ENCODE results near the gene PRSS36.
A peak's percentile ranks its signal among the peaks of the same experiment; 100 is the strongest.

The PRSS36 gene

GRCh38 chr16:31186176-31186575 is 36.3 kb upstream of the PRSS36 start:
- no peak overlapping the region for H3K4ac ChIP-seq (ENCODE audit: low read depth in 1 of 2, low read length in 2 of 2)
- H3K4me1 ChIP-seq (ENCODE audit: control insufficient read depth, insufficient read depth, low read depth, low read length): peaks cover 16% of the 10 kb centered on the region
- H2AK5ac ChIP-seq (ENCODE audit: low read length, severe bottlenecking): no peak overlapping the region
- no peak overlapping the region for H3K14ac ChIP-seq (ENCODE audit: low read length in 2 of 2)
- peaks cover 58 to 87% of the 10 kb centered on the region in 2 experiments for H3K36me3 ChIP-seq (ENCODE audit: control insufficient read depth in 1 of 2, insufficient read depth in 2 of 2, low read depth in 1 of 2, low read length in 2 of 2)
- H3K18ac ChIP-seq (ENCODE audit: low read depth in 1 of 2, low read length in 2 of 2): no peak overlapping the region
- no peak overlapping the region for H2BK15ac ChIP-seq (ENCODE audit: low read depth, poor library complexity, severe bottlenecking)
- peak overlapping the region; percentile 30 for H3K9ac ChIP-seq (ENCODE audit: low read length)
- no peak overlapping the region for H2BK12ac ChIP-seq (ENCODE audit: low read length in 2 of 2)
- no peak overlapping the region for H3K4me3 ChIP-seq (ENCODE audit: insufficient read depth in 1 of 2, low read depth in 1 of 2, low read length in 2 of 2)
- H3K79me1 ChIP-seq (replicated peaks; ENCODE audit: low read length, poor library complexity, severe bottlenecking): peaks cover 5% of the 10 kb centered on the region
- H3K4me2 ChIP-seq (ENCODE audit: low read length, poor library complexity, severe bottlenecking): no peak overlapping the region
- no peak for DNase-seq
- 96% methylated on average over 7 of the region's 7 CpGs for WGBS
- H3K9me3 ChIP-seq (ENCODE audit: control insufficient read depth, low read length): no peaks in the 10 kb centered on the region
- H2AFZ ChIP-seq (ENCODE audit: low read depth, low read length): no peak overlapping the region
- no peak overlapping the region for H3K27ac ChIP-seq (ENCODE audit: low read length, poor library complexity, severe bottlenecking)
- no peak overlapping the region for H4K8ac ChIP-seq (ENCODE audit: low read length)
- H2BK5ac ChIP-seq (ENCODE audit: low read depth, low read length, poor library complexity, severe bottlenecking): no peak overlapping the region
- no peak overlapping the region for H2BK120ac ChIP-seq (ENCODE audit: low read depth, low read length)
- H3K27me3 ChIP-seq (ENCODE audit: control insufficient read depth in 1 of 2, insufficient read depth in 1 of 2, low read length in 2 of 2): no peaks in the 10 kb centered on the region
- H3K23ac ChIP-seq (ENCODE audit: low read length in 2 of 2): no peak overlapping the region
- no peak overlapping the region for H4K91ac ChIP-seq (ENCODE audit: low read length)

- H3K14ac ChIP-seq (ENCODE audit: low read length in 2 of 2): no peak overlapping the region
- no peak overlapping the region for H3K23ac ChIP-seq (ENCODE audit: low read length in 2 of 2)
- no peak overlapping the region for H2AK5ac ChIP-seq (ENCODE audit: low read length, severe bottlenecking)
- no peak overlapping the region for H3K27ac ChIP-seq (ENCODE audit: low read length, poor library complexity, severe bottlenecking)
- no peak overlapping the region for H3K18ac ChIP-seq (ENCODE audit: low read depth in 1 of 2, low read length in 2 of 2)
- H3K4me1 ChIP-seq (ENCODE audit: control insufficient read depth, insufficient read depth, low read depth, low read length): peaks cover 16% of the 10 kb centered on the region
- peak overlapping the region; percentile 30 for H3K9ac ChIP-seq (ENCODE audit: low read length)
- no peak for DNase-seq
- no peak overlapping the region for H4K8ac ChIP-seq (ENCODE audit: low read length)
- H3K36me3 ChIP-seq (ENCODE audit: control insufficient read depth in 1 of 2, insufficient read depth in 2 of 2, low read depth in 1 of 2, low read length in 2 of 2): peaks cover 52 to 79% of the 10 kb centered on the region in 2 experiments
- H3K4me3 ChIP-seq (ENCODE audit: insufficient read depth in 1 of 2, low read depth in 1 of 2, low read length in 2 of 2): no peak overlapping the region
- no peak overlapping the region for H2BK12ac ChIP-seq (ENCODE audit: low read length in 2 of 2)
- no peak overlapping the region for H2BK120ac ChIP-seq (ENCODE audit: low read depth, low read length)
- H2BK15ac ChIP-seq (ENCODE audit: low read depth, poor library complexity, severe bottlenecking): no peak overlapping the region
- H2BK5ac ChIP-seq (ENCODE audit: low read depth, low read length, poor library complexity, severe bottlenecking): no peak overlapping the region
- H3K79me1 ChIP-seq (replicated peaks; ENCODE audit: low read length, poor library complexity, severe bottlenecking): peaks cover 5% of the 10 kb centered on the region
- no peaks in the 10 kb centered on the region for H3K9me3 ChIP-seq (ENCODE audit: control insufficient read depth, low read length)
- no peak overlapping the region for H3K4ac ChIP-seq (ENCODE audit: low read depth in 1 of 2, low read length in 2 of 2)
- 90% methylated on average over 5 of the region's 5 CpGs for WGBS
- H2AFZ ChIP-seq (ENCODE audit: low read depth, low read length): no peak overlapping the region
- no peak overlapping the region for H3K4me2 ChIP-seq (ENCODE audit: low read length, poor library complexity, severe bottlenecking)
- no peaks in the 10 kb centered on the region for H3K27me3 ChIP-seq (ENCODE audit: control insufficient read depth in 1 of 2, insufficient read depth in 1 of 2, low read length in 2 of 2)
- H4K91ac ChIP-seq (ENCODE audit: low read length): no peak overlapping the region
These were observed 35.5 kb upstream of the PRSS36 start for GRCh38 chr16:31185339-31185738.

- Histone ChIP-seq H2AFZ (ENCODE audit: low read depth, low read length) (no peak overlapping the region), H2BK120ac (ENCODE audit: low read depth, low read length) (no peak overlapping the region), H2AK5ac (ENCODE audit: low read length, severe bottlenecking) (no peak overlapping the region), H3K4me1 (ENCODE audit: control insufficient read depth, insufficient read depth, low read depth, low read length) (peaks cover 16% of the 10 kb centered on the region), H3K23ac (ENCODE audit: low read length in 2 of 2) (no peak overlapping the region), H3K79me1 (replicated peaks; ENCODE audit: low read length, poor library complexity, severe bottlenecking) (peaks cover 5% of the 10 kb centered on the region), H2BK15ac (ENCODE audit: low read depth, poor library complexity, severe bottlenecking) (no peak overlapping the region), H3K18ac (ENCODE audit: low read depth in 1 of 2, low read length in 2 of 2) (no peak overlapping the region), H3K4ac (ENCODE audit: low read depth in 1 of 2, low read length in 2 of 2) (no peak overlapping the region), H3K36me3 (ENCODE audit: control insufficient read depth in 1 of 2, insufficient read depth in 2 of 2, low read depth in 1 of 2, low read length in 2 of 2) (peaks cover 48 to 74% of the 10 kb centered on the region in 2 experiments), H3K27me3 (ENCODE audit: control insufficient read depth in 1 of 2, insufficient read depth in 1 of 2, low read length in 2 of 2) (no peaks in the 10 kb centered on the region), H4K8ac (ENCODE audit: low read length) (no peak overlapping the region), H3K4me3 (ENCODE audit: insufficient read depth in 1 of 2, low read depth in 1 of 2, low read length in 2 of 2) (no peak overlapping the region), H3K9me3 (ENCODE audit: control insufficient read depth, low read length) (no peaks in the 10 kb centered on the region), H2BK5ac (ENCODE audit: low read depth, low read length, poor library complexity, severe bottlenecking) (no peak overlapping the region), H2BK12ac (ENCODE audit: low read length in 2 of 2) (no peak overlapping the region), H3K4me2 (ENCODE audit: low read length, poor library complexity, severe bottlenecking) (no peak overlapping the region), H3K27ac (ENCODE audit: low read length, poor library complexity, severe bottlenecking) (no peak overlapping the region), H4K91ac (ENCODE audit: low read length) (no peak overlapping the region), H3K14ac (ENCODE audit: low read length in 2 of 2) (peak overlapping the region in 1 of 2 experiments; percentile 59), H3K9ac (ENCODE audit: low read length) (peak overlapping the region; percentile 30)
- no peak for DNase-seq
- WGBS: 98% methylated on average over 14 of the region's 14 CpGs
These were observed 35.0 kb upstream of the PRSS36 start for GRCh38 chr16:31184888-31185287.

GRCh38 chr16:31183432-31184428 is 33.9 kb upstream of the PRSS36 start:
- no peak overlapping the region for H4K8ac ChIP-seq (ENCODE audit: low read length)
- no peak overlapping the region for H3K27ac ChIP-seq (ENCODE audit: low read length, poor library complexity, severe bottlenecking)
- peak overlapping the region; percentile 18 to 94 for H3K4me3 ChIP-seq (ENCODE audit: insufficient read depth in 1 of 2, low read depth in 1 of 2, low read length in 2 of 2)
- peak overlapping the region; percentile 95 for H3K9ac ChIP-seq (ENCODE audit: low read length)
- no peak overlapping the region for H2AFZ ChIP-seq (ENCODE audit: low read depth, low read length)
- H3K79me1 ChIP-seq (replicated peaks; ENCODE audit: low read length, poor library complexity, severe bottlenecking): peaks cover 9% of the 10 kb centered on the region
- peak; percentile 48 for DNase-seq
- H2BK120ac ChIP-seq (ENCODE audit: low read depth, low read length): no peak overlapping the region
- H4K91ac ChIP-seq (ENCODE audit: low read length): no peak overlapping the region
- no peak overlapping the region for H3K14ac ChIP-seq (ENCODE audit: low read length in 2 of 2)
- H3K36me3 ChIP-seq (ENCODE audit: control insufficient read depth in 1 of 2, insufficient read depth in 2 of 2, low read depth in 1 of 2, low read length in 2 of 2): peaks cover 43 to 63% of the 10 kb centered on the region in 2 experiments
- peak overlapping the region; percentile 4 for H3K4me2 ChIP-seq (ENCODE audit: low read length, poor library complexity, severe bottlenecking)
- no peak overlapping the region for H3K4ac ChIP-seq (ENCODE audit: low read depth in 1 of 2, low read length in 2 of 2)
- peaks cover 16% of the 10 kb centered on the region for H3K4me1 ChIP-seq (ENCODE audit: control insufficient read depth, insufficient read depth, low read depth, low read length)
- H3K18ac ChIP-seq (ENCODE audit: low read depth in 1 of 2, low read length in 2 of 2): no peak overlapping the region
- H2BK12ac ChIP-seq (ENCODE audit: low read length in 2 of 2): no peak overlapping the region
- 95% methylated on average over 10 of the region's 10 CpGs for WGBS
- no peak overlapping the region for H2BK5ac ChIP-seq (ENCODE audit: low read depth, low read length, poor library complexity, severe bottlenecking)
- H3K23ac ChIP-seq (ENCODE audit: low read length in 2 of 2): no peak overlapping the region
- H3K27me3 ChIP-seq (ENCODE audit: control insufficient read depth in 1 of 2, insufficient read depth in 1 of 2, low read length in 2 of 2): no peaks in the 10 kb centered on the region
- no peak overlapping the region for H2BK15ac ChIP-seq (ENCODE audit: low read depth, poor library complexity, severe bottlenecking)
- no peak overlapping the region for H2AK5ac ChIP-seq (ENCODE audit: low read length, severe bottlenecking)
- H3K9me3 ChIP-seq (ENCODE audit: control insufficient read depth, low read length): no peaks in the 10 kb centered on the region
